Suppressor macrophage treated with lipopolysaccharide for 1 hour (primary cell): ENCODE measurements around the gene TACC3.
A peak's percentile ranks its signal among the peaks of the same experiment; 100 is the strongest.

Source experiments
- DNase-seq, 3 donors: peaks; one replicate each; pipeline ENCODE4 v3.0.0-alpha.2; 2020 to 2022

The TACC3 gene

GRCh38 chr4:1705732-1706131, 15.6 kb upstream of the TACC3 start:
- no peak for DNase-seq

- DNase-seq: no peak
Measured at GRCh38 chr4:1706358-1706757, 15.0 kb upstream of the TACC3 start.

- DNase-seq: no peak
Measured at GRCh38 chr4:1708581-1708980, 12.7 kb upstream of the TACC3 start.

GRCh38 chr4:1711055-1711570, 10.2 kb upstream of the TACC3 start:
- no peak for DNase-seq

GRCh38 chr4:1711571-1712215, 9.6 kb upstream of the TACC3 start:
- DNase-seq: peak; percentile 58 to 76 (median 63)

GRCh38 chr4:1712216-1713002, 8.9 kb upstream of the TACC3 start, which contains the start of gene SLBP:
TSS of gene SLBP (minus strand) at chr4:1712319. CDS start at chr4:1712188, 131 bp downstream.
- peak; percentile 97 to 98 (median 98) for DNase-seq

GRCh38 chr4:1713003-1713851, 8.1 kb upstream of the TACC3 start:
- no peak for DNase-seq

GRCh38 chr4:1714303-1715001, 6.9 kb upstream of the TACC3 start:
- DNase-seq: peak in 2 of 3 donors; percentile 15 to 40

- peak; percentile 30 to 50 (median 48) for DNase-seq
Measured at GRCh38 chr4:1715002-1715758, 6.1 kb upstream of the TACC3 start.

- no peak for DNase-seq
Measured at GRCh38 chr4:1716065-1716945, 5.0 kb upstream of the TACC3 start.

GRCh38 chr4:1717129-1718094, 3.9 kb upstream of the TACC3 start:
- no peak for DNase-seq

- no peak for DNase-seq
Measured at GRCh38 chr4:1718095-1718850, 3.0 kb upstream of the TACC3 start.

GRCh38 chr4:1720163-1720983, 948 bp upstream of the TACC3 start:
- peak; percentile 44 to 69 (median 49) for DNase-seq

GRCh38 chr4:1721666-1722550, 587 bp downstream of the TACC3 start:
- DNase-seq: peak in 2 of 3 donors; percentile 55 to 63

- peak; percentile 44 to 73 (median 68) for DNase-seq
Measured at GRCh38 chr4:1722551-1723118, 1.3 kb downstream of the TACC3 start.
